ENCODE data around the gene TNFAIP8L1.

- TF ChIP-seq POLR2AphosphoS5 (IDR thresholded peaks at IDR 0.05; ENCODE audit: low read depth, low read length), result no peak
- TF ChIP-seq TAF7 (optimal IDR thresholded peaks at IDR 0.05; ENCODE audit: borderline replicate concordance, low read depth, low read length), result no peak
- no peak for TF ChIP-seq ATF3 (IDR thresholded peaks at IDR 0.05; ENCODE audit: insufficient read depth, low read depth, low read length)
- TF ChIP-seq TAF1 (IDR thresholded peaks at IDR 0.05; ENCODE audit: low read depth, low read length), result no peak
- no peak for TF ChIP-seq KDM1A (IDR thresholded peaks at IDR 0.05; ENCODE audit: borderline replicate concordance, low read length)
Measured at GRCh38 chr19:4635754-4636116, 3.6 kb upstream of the TNFAIP8L1 start.
